ENCODE results near the gene IL17B.

The IL17B gene

GRCh38 chr5:149423794-149424268 lies 44.7 kb upstream of the IL17B start:
- no peak overlapping the region for H3K4me3 ChIP-seq (ENCODE audit: low read length)
- no peak for DNase-seq (ENCODE audit: low read depth)
- TF ChIP-seq CTCF (conservative IDR thresholded peaks at IDR 0.05; ENCODE audit: low read depth, low read length), result no peak

- TF ChIP-seq CTCF (conservative IDR thresholded peaks at IDR 0.05; ENCODE audit: low read depth, low read length), result no peak
- no peak overlapping the region for H3K4me3 ChIP-seq (ENCODE audit: low read length)
- DNase-seq (ENCODE audit: low read depth), result no peak
These were observed 44.1 kb upstream of the IL17B start for GRCh38 chr5:149423049-149423793.

- no peak for TF ChIP-seq CTCF (conservative IDR thresholded peaks at IDR 0.05; ENCODE audit: low read depth, low read length)
- no peak for DNase-seq (ENCODE audit: low read depth)
- H3K4me3 ChIP-seq (ENCODE audit: low read length), result peak overlapping the region; percentile 20
These were observed 43.4 kb upstream of the IL17B start for GRCh38 chr5:149422366-149423048.

- no peak for DNase-seq (ENCODE audit: low read depth)
- TF ChIP-seq CTCF (conservative IDR thresholded peaks at IDR 0.05; ENCODE audit: low read depth, low read length), result no peak
- no peak overlapping the region for H3K4me3 ChIP-seq (ENCODE audit: low read length)
These were observed 42.7 kb upstream of the IL17B start for GRCh38 chr5:149421834-149422233.

- TF ChIP-seq CTCF (conservative IDR thresholded peaks at IDR 0.05; ENCODE audit: low read depth, low read length), result no peak
- DNase-seq (ENCODE audit: low read depth), result no peak
- H3K4me3 ChIP-seq (ENCODE audit: low read length), result no peak overlapping the region
These were observed 42.2 kb upstream of the IL17B start for GRCh38 chr5:149421372-149421685.

- no peak for TF ChIP-seq CTCF (conservative IDR thresholded peaks at IDR 0.05; ENCODE audit: low read depth, low read length)
- H3K4me3 ChIP-seq (ENCODE audit: low read length), result no peak overlapping the region
- no peak for DNase-seq (ENCODE audit: low read depth)
These were observed 41.7 kb upstream of the IL17B start for GRCh38 chr5:149420545-149421371.

Measured in retinal pigment epithelial cell (primary cell).